Germinal center (tissue), 1 donor: ENCODE data around the gene PLA2G6.
"Not testable (repeated sequence)": the region's sequence is repeated elsewhere in the genome, so short reads cannot be mapped to it uniquely, and the experiment has no call there.

Experiments used
- DNase-seq: peaks from one replicate; pipeline ENCODE4 v3.0.0; 2012; ENCODE audit warnings: mixed read lengths, low spot score

Gene PLA2G6

DNA sequence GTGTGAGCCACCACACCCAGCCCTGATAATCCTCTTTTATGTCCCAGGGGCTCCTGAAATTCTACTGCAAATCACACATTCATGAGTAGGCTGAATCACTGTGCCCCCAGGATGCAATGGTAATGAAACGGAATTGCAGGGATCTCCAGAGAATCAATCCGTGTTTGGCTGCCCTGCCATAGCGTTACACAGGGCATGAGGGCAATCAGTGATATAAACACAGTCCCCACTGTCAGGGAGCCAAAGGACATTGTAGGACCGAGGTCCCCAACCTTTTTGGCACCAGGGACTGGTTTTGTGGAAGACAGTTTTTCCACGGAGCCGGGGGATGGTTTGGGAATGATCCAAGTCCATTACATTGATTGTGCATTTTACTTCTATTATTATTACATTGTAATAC is 9.0 kb upstream of the PLA2G6 start:
- DNase-seq, result no peak

DNA sequence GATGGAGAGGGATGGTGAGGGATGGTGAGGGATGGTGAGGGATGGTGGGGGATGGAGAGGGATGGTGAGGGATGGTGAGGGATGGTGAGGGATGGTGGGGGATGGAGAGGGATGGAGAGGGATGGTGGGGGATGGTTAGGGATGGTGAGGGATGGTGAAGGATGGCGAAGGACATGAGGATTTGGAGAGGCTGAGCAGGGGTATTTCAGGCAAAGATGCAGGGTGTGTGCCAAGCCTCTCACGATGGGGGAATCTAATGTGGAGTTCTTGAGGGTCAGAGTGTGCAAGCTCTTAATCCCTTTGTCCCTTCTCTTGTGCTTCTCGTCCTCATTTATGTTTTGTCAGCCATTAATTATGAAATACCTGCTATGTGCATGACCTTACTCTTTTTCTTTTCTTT is 7.5 kb upstream of the PLA2G6 start:
- no peak for DNase-seq

DNA sequence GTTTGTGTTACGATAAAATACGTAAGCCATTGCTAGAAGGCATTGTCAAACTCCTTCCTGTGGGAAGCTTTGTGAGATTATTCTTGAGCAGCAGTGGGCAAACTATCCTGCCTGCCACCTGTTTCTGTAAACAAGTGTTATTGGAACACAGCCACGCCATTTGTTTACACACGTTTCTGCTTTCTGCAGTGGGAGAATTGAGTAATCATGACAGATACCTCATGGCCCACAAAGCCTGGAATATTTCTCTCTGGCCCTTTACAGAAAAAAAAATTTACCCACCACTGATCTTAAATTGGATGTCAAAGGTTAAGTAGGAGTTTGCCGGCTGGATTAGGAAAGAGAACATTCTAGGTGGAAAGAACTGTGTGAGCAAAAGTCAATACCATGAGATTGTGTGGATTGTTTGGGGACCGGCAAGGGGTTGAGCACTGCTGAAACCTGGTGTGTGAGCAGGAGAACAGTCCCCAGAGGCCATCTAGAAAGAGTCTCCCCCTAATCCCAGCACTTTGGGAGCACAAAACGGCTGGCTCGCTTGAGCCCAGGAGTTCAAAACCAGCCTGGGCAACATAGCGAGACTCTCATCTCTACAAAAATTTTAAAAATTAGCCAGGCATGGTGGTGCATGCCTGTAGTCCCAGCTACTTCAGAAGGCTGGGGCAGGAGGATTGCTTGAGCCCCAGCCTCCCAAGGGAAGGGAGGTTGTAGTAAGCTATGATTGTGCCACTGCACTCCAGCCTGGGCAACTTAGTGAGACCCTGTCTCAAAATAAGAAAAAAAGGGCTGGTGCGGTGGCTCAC is 6.0 kb upstream of the PLA2G6 start:
- no peak for DNase-seq

DNA sequence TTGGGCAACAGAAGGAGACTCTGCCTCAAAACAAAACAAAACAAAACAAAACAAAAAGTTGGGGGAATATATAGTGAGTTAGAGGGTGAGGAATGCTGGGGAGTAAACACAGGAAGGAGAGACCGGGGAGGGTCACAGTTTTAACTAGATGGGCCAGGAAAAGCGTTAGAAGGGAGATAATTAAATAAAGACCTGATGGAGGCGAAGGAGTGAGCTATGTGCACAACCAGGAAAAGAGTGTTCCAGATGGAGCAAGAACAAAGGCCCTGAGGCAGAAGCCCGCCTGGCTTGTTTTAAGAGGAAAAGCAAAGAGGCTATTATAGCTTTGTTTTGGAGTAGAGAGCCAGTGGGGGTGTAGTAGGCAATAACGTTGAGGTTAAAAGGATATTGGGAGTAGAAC is 4.8 kb upstream of the PLA2G6 start:
- no peak for DNase-seq

DNA sequence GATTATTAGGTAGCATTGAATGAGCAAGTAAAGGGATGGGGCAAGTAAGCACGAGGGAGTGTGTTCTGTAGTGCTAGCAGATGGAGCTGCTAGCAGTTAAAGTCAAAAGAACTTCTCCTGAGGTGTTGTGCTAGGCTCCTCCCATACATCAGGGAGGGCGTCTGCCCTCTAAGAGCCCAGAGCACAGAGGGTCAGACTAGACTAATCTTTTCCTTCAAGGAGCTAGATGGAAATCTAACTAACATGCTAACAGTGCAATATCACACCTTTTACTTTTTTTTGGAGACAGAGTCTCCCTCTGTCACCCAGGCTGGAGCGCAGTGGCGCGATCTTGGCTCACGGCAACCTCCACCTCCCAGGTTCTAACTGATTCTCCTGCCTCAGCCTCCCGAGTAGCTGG is 3.2 kb upstream of the PLA2G6 start:
- no peak for DNase-seq

DNA sequence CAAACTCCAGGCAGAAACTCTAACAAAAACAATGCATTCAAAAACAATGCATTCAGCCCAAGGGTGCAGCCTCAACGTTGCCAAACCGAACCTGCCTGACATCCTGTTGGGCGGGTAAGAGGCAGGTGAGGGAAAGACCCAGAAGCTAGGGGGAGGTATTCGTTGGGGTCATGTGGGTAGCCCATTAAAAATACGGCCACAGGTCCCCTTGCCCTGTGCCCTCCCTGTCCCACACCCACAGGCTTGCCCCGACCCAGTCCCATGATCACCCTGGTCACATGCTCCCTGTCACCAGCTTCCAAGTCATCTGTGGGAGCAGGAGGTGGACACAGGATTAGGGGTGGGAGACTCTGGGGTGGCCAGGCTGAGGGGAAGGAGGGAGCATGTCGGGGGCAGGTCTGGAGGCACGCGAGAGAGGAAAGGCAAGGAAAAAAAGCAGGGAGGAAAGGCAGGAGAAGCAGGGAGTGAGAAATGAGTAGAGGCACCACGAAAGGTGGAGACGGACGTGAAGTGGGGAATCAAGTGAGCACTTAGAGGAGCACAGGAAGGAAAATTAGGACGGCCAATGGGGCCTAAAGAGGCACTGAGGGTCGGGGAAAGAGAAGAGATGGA is 683 bp downstream of the PLA2G6 start:
- peak; percentile 40 for DNase-seq

DNA sequence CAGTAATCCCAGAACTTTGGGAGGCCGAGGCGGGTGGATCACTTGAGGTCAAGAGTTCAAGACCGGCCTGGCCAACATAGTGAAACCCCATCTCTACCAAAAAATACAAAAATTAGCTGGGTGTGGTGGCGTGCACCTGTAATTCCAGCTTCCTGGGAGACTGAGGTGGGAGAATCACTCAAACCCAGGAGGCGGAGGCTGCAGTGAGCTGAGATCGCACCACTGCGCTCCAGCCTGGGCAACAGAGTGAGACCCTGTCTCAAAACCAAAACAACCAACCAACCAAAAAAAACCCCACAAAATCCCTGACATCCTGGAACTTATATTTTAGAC is 3.1 kb downstream of the PLA2G6 start:
- DNase-seq, result not testable (repeated sequence)

DNA sequence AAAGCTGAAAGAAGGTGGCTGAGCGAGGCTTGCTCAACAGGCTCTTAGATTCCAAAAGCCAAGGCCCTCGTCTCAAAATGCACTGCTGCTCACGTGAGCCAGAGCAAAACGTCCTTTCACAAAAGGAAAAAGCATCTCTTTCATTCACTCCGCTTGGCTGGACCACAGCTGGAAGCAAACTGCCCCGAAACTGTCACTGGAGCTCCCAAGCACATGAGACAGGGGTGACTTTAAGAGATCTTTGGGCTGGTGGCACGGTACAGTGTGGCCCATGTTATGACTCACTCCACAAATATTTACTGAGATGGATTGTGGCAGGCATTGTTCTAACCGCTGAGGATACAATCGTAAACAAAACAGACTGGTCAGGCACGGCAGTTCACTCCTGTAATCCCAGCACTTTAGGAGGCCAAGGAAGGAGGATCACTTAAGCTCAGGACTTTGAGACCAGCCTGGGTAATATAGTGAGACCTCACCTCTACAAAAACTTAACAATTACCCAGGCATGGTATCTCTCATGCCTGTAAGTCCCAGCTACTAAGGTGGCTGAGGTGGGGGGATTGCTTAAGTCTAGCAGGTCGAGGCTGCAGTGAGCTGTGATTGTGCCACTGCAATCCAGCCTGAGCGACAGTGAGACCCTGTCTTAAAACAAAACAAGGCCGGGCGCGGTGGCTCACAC is 3.6 kb downstream of the PLA2G6 start:
- no peak for DNase-seq

DNA sequence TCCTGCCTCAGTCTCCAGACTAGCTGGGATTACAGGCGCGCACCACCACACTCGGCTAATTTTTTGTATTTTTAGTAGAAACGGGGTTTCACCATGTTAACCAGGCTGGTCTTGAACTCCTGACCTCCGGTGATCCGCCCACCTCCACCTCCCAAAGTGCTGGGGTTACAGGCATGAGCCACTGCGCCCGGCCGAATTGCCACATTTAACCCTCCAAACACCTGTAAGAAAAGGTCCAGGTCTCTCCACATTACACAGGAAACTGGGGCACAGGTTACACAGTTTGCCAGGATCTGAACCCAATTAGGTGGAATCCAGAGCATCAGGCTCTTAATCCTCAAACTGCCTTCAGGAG is 4.1 kb downstream of the PLA2G6 start:
- not testable (repeated sequence) for DNase-seq

DNA sequence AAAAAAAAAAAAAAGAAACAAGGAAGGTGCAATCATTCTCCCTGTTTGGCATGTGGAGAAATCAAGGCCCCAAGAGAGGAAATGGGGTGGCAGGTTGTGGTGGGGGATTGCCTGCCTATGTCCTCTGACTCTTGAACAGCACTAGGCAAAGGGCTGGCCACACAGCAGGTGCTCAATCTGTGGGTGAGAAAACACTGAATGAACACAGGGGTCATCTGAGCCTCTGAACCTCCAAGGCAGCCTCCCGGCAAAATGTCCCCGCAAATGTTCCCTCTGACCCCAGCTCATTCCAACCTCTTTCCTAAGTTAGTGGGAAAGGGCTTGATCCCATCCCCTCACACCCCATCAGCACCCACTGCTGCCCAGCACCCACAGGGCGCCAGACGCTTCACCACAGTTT is 4.6 kb downstream of the PLA2G6 start:
- DNase-seq, result no peak

DNA sequence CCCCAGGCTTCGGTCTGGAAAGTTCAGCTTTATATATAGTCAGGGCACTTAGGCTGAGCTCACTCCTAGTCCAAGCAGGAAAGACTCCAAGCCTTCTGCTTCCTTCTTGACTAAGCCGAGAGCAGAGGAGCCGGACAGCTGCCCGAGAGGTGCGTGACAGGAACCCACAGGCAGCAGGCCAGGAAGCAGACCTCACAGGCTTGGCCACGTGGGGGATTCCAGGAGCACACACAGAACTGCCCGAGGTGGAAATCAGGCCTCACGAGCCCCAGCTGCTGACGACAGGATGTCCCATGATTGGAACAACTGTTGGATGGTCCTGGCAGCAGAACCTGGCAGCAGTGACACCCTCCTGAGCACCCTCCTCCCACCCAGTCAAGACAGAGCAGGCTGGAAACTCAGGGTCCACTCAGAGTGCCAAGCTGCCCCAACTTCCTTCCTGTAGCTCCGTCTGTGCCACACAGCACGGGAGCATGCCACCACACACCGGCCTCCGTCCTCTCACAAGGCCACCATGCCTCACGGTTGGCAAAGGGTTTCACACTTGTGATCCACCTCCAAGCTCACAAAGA is 5.4 kb downstream of the PLA2G6 start:
- DNase-seq, result no peak

DNA sequence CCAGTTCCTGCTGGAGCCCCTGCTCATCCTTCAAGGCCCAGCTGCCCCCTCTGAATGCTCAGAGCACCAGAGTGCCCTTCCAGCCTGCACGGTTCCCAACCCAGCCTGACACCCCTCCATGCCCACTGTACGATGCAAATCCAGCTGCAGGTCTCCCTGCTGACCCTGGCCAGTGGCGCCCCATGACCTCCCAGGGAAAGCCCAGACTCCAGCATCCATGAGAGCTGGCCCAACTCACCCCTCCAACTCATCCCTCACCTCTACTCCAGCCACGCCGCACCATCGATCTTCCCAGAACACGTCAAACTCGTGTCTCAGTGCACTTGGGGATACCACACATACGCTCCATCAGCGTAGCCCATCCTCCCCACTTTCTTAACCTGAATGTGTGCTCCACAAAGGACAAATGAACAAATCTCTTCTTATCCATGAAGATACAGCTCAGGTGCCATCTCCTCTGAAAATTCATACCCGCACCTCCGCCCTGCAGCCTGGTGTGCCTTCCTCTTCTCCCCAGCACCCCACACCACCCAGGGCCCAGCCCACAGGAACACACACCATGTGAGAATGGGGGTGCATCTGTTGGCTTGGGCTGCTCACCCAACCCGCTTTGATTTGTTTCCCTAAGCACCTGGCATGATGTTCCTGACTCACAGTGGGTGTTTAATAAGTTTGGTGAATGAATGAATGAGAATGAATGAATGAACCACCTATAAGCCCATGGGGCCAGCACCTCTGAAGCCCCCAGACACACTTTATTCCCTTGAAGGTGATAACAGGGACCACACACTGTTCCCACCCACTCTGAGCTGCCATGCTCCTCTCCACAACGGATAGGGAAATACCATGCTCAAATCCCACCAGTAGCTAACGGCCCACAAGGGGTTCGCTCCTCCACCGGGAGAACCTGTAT is 6.2 kb downstream of the PLA2G6 start:
- DNase-seq, result no peak

DNA sequence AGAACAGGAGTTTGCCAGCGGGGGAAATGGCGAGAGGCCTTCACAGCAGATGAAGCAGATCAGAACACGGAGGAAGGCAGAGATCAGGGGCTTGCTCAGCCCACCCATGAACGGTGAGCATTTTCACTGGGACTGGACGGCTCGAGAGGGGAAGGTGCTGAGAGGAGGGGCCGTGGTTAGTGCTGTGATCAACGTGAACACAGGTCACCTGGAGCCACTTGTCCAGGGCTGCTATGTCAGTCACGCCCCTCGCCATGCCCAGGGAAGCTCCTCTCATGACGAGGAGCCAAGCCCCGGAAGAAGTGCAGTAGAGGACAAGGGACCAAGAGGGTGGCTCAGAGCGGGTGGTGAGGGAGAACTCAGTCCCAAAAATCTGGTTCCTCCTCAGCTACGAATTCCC is 7.0 kb downstream of the PLA2G6 start:
- no peak for DNase-seq

DNA sequence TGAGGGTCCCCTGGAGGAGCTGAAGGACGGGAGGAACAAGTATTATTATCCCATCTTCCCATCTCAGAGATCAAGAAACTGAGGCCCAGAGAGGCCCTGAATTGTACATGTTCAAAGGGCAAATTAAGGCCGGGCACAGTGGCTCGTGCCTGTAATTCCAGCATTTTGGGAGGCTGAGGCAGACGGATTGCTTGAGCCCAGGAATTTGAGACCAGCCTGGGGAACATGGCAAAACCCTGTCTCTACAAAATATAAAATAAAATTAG is 8.1 kb downstream of the PLA2G6 start:
- no peak for DNase-seq

DNA sequence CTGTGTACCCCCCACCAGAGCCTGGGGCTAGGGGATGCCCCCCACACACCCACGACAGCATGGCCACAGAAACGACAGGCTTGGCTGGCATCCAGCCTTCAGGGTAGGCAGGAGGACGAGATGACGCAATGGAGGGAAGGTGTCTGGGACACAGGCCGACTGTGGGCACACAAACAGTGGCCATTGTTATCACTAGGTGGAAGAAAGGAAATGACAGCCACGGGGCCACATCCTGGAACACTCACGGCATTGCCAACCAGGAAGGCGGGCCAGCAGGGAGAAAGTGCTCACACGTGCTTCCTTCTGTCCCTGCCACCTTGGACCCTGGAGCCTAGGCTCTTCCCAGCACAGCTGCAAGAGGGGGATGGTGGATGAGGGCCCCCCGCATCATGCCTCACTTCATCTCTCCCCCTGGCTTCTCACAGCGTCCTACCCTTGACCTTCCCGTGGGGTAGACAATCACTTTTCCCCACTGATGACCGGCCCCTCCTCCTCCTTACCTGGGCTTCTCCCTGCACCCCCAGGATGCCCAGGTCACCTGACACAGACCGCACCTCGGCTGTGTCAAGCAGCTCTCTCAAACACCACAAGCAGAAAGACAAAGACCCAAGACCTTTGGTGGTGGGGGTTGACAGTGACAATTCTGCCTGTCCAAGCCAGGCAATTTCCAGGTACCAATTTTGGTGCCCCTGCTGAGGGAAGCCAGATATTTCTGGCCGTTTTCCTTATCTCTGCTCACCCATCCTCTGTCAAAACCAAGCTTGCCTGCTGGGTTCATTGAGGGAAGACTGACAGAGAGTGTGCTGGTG is 8.6 kb downstream of the PLA2G6 start:
- no peak for DNase-seq

DNA sequence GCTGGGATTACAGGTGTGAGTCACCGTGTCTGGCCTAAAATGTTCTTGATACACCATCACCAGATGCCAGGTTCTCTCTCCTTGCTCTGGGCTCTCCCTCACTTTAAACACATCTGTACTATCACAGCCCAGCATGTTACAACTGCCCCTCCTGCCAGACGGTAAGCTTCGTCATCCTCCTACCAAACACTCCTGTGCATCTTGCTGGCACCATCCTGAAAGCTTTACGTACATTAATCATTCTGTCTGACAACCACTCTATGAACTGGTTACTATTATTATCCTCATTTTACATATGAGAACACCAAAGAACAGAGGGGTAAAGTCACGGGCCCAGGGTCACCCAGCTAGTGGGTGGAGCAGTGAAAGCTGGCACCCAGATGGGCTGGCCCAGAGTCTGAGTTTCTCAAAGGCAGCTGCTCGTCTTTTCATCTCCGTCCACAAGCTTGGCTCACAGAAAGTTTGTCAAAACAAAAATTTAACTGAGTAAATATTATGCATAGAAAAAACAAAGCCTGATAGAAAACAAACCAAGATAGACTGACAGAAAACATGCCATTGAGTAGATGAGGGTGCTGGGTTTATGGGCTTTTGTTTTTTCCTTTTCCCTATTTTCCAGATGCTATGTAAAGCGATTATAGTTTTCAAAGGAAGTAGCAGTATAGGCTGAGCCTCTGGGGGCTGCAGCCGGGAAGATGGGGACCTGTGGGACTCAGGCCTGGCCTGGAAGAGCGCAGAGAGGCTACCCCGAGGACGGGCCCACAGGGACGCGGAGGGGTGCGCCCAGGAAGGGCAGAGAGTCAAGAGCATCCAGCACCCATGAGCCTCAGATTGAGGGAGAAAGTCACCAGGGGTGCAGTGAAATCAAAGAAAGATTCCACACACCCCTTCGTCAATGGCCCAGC is 9.5 kb downstream of the PLA2G6 start:
- no peak for DNase-seq

DNA sequence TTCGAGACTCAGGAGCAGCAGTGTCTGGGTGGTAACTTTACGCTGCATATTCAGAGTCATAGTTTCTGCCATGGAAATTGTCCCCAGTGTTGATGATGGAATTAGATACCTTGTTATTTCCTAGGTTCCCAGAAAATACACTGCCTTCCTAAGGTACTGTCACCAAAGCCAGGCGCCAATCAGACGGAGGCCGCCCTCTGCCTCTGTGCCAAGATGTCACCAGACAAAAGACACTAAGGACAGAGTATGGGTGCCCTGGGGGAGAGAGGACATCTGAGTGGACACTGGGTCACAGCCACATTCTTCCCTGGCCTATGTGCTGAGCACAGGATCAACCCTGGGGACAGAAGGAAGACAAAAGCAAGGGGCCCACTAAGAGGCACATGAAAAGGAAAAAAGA is 11.2 kb downstream of the PLA2G6 start:
- no peak for DNase-seq

DNA sequence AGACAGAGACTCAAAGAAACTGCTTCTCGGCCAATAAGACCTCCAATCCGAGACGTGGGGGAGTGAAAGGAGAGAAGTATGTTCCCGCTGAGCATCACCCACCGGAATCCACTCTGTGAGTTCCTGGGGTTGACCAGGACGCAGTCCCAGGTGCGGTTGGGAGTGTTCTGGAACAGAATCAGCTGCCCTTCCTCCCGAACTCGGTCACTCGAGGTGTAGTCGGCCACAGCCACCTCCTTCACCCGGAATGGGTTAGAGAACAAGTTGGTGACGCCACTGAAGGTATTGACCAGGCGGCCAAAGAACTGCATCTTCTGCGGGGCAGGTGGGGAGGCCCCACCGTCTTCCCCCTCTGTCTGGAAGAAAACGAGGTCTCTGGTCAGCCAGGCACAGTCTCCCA is 12.5 kb downstream of the PLA2G6 start:
- DNase-seq, result no peak

DNA sequence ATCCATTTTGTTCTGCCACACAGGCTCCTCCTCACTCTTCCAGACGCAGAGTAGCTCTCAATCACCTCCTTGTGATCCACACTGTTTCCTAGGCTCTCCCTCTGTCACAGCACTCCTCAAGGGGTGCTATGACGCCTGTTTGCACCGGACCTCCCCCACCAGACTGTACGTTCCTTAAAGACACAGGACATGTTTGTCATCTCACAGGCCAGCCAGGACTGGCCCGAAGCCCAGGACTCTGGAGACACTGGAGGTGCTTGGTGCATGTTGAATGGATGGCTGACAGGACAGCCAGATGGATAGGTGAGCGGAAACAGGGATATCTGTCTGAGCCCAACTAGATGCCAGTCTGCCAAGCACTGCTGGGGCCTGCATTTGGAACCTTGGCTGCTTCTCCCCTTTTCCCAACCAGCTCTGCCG is 13.6 kb downstream of the PLA2G6 start:
- no peak for DNase-seq

DNA sequence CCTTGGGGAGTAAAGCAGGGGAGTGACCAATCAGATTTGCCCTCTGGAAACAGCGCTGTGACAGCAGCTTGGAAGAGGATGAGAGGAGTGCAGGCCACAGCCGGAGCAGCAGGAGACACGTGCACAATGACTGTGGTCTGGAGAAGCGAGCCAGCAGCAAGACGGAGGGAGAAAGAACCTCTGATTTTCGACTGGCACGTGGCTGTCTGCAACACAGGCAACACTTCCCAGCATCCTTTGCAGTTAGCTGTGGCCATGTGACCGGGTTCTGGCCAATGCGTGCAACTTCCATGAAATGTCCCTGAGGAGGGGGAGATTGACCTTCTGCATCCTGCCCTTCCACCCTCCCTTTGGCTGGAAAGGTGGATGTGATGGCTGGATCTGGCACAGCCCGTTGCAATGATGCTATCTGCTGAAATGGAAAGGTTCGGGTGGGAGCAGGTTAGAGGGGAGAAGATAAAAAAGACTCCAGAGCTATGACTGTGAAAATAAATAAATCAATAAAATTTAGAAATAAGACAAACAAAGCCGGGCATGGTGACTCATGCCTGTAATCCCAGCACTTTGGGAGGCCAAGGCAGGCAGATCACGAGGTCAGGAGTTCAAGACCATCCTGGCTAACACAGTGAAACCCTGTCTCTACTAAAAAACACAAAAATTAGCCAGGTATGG is 15.6 kb downstream of the PLA2G6 start:
- DNase-seq, result no peak
